Measurements from ENCODE around the gene ABLIM1. TPM values are rescaled to one million over a fixed set of nuclear protein-coding genes. Genes with fewer than 3 reads are reported as not detected.

The ABLIM1 gene
- total RNA-seq, 1 experiment from 2014 or later = 79.3 TPM

- H3K9me3 ChIP-seq = no peaks in the 10 kb centered on the region
- no TSS peak for BruUV-seq (replicated peaks)
- H3K4me1 ChIP-seq = no peaks in the 10 kb centered on the region
- Mint-ChIP-seq H3K4me3 (ENCODE audit: unreplicated experiment) (no peak overlapping the region), H3K4me1 (ENCODE audit: low read depth, unreplicated experiment) (no peaks in the 10 kb centered on the region), H3K27ac (ENCODE audit: unreplicated experiment) (no peak overlapping the region), H3K9me3 (ENCODE audit: unreplicated experiment) (no peaks in the 10 kb centered on the region), H3K27me3 (ENCODE audit: insufficient read depth, unreplicated experiment) (no peaks in the 10 kb centered on the region), H3K36me3 (ENCODE audit: insufficient read depth, unreplicated experiment) (peaks cover 22% of the 10 kb centered on the region)
- intact Hi-C loops (cut with micrococcal nuclease; ENCODE audit: unreplicated experiment) = no loop called here
- H3K36me3 ChIP-seq (ENCODE audit: control insufficient read depth, insufficient read depth, low read length) = no peaks in the 10 kb centered on the region
- POLR2A ChIA-PET = no interaction called here
- no peak for TF ChIP-seq CTCF (IDR thresholded peaks at IDR 0.05; ENCODE audit: insufficient read depth in 1 of 2, low read depth in 1 of 2, low read length in 1 of 2, severe bottlenecking in 1 of 2, unreplicated experiment in 1 of 2)
- DNase-seq = no peak
- H3K27me3 ChIP-seq (replicated peaks; ENCODE audit: control insufficient read depth, insufficient read depth, low read length) = no peaks in the 10 kb centered on the region
- CTCF ChIA-PET = interaction anchor here (1.0 kb wide), 1 partner anchor 127 kb away, joined by 6 read pairs; no protein-coding TSS in a partner anchor
- H3K4me3 ChIP-seq (ENCODE audit: low read depth, low read length) = no peak overlapping the region
Measured at GRCh38 chr10:114430688-114431413, 227.2 kb downstream of the ABLIM1 start.

GRCh38 chr10:114429581-114430335 is 228.3 kb downstream of the ABLIM1 start:
- H3K36me3 Mint-ChIP-seq (ENCODE audit: insufficient read depth, unreplicated experiment) = peaks cover 18% of the 10 kb centered on the region
- H3K9me3 Mint-ChIP-seq (ENCODE audit: unreplicated experiment) = no peaks in the 10 kb centered on the region
- H3K27me3 ChIP-seq (replicated peaks; ENCODE audit: control insufficient read depth, insufficient read depth, low read length) = no peaks in the 10 kb centered on the region
- ChIA-PET CTCF (interaction anchor here (0.8 to 1.0 kb wide), 2 partner anchors 126 kb away, joined by 4 to 6 read pairs; no protein-coding TSS in a partner anchor), POLR2A (no interaction called here)
- no peaks in the 10 kb centered on the region for H3K27me3 Mint-ChIP-seq (ENCODE audit: insufficient read depth, unreplicated experiment)
- no peak for DNase-seq
- H3K9me3 ChIP-seq = no peaks in the 10 kb centered on the region
- no peak for TF ChIP-seq CTCF (IDR thresholded peaks at IDR 0.05; ENCODE audit: insufficient read depth in 1 of 2, low read depth in 1 of 2, low read length in 1 of 2, severe bottlenecking in 1 of 2, unreplicated experiment in 1 of 2)
- H3K36me3 ChIP-seq (ENCODE audit: control insufficient read depth, insufficient read depth, low read length) = no peaks in the 10 kb centered on the region
- no TSS peak for BruUV-seq (replicated peaks)
- no peak overlapping the region for H3K27ac Mint-ChIP-seq (ENCODE audit: unreplicated experiment)
- H3K4me1 ChIP-seq = no peaks in the 10 kb centered on the region
- intact Hi-C loops (cut with micrococcal nuclease; ENCODE audit: unreplicated experiment) = no loop called here
- H3K4me1 Mint-ChIP-seq (ENCODE audit: low read depth, unreplicated experiment) = no peaks in the 10 kb centered on the region
- no peak overlapping the region for H3K4me3 Mint-ChIP-seq (ENCODE audit: unreplicated experiment)
- no peak overlapping the region for H3K4me3 ChIP-seq (ENCODE audit: low read depth, low read length)

GRCh38 chr10:114427124-114427852 is 230.8 kb downstream of the ABLIM1 start:
- H3K4me1 Mint-ChIP-seq (ENCODE audit: low read depth, unreplicated experiment) = no peaks in the 10 kb centered on the region
- H3K9me3 Mint-ChIP-seq (ENCODE audit: unreplicated experiment) = no peaks in the 10 kb centered on the region
- Histone ChIP-seq H3K27me3 (replicated peaks; ENCODE audit: control insufficient read depth, insufficient read depth, low read length) (no peaks in the 10 kb centered on the region), H3K36me3 (ENCODE audit: control insufficient read depth, insufficient read depth, low read length) (no peaks in the 10 kb centered on the region), H3K9me3 (no peaks in the 10 kb centered on the region), H3K4me3 (ENCODE audit: low read depth, low read length) (no peak overlapping the region), H3K4me1 (no peaks in the 10 kb centered on the region)
- peaks cover 8% of the 10 kb centered on the region for H3K36me3 Mint-ChIP-seq (ENCODE audit: insufficient read depth, unreplicated experiment)
- no peak overlapping the region for H3K4me3 Mint-ChIP-seq (ENCODE audit: unreplicated experiment)
- no TSS peak for BruUV-seq (replicated peaks)
- DNase-seq = no peak
- ChIA-PET CTCF (interaction anchor here (0.5 to 1.9 kb wide), 2 partner anchors 59 to 124 kb away, joined by 4 to 16 read pairs; no protein-coding TSS in a partner anchor), POLR2A (no interaction called here)
- no peaks in the 10 kb centered on the region for H3K27me3 Mint-ChIP-seq (ENCODE audit: insufficient read depth, unreplicated experiment)
- intact Hi-C loops (cut with micrococcal nuclease; ENCODE audit: unreplicated experiment) = no loop called here
- no peak for TF ChIP-seq CTCF (IDR thresholded peaks at IDR 0.05; ENCODE audit: insufficient read depth in 1 of 2, low read depth in 1 of 2, low read length in 1 of 2, severe bottlenecking in 1 of 2, unreplicated experiment in 1 of 2)
- no peak overlapping the region for H3K27ac Mint-ChIP-seq (ENCODE audit: unreplicated experiment)
